Myometrial cell (primary cell): ENCODE results near the gene TAS2R30. TPM values are rescaled to one million over a fixed set of nuclear protein-coding genes. Genes with fewer than 3 reads are reported as not detected.

Experiments
- total RNA-seq: library from RNA; depleted of rRNA; stranded (reverse); fragments of >200 nt; gene quantifications from 2 replicates; pipeline ENCODE4 v1.2.3, GENCODE V29; 2015

Gene TAS2R30
- not detected in 2 replicates for total RNA-seq

DNA sequence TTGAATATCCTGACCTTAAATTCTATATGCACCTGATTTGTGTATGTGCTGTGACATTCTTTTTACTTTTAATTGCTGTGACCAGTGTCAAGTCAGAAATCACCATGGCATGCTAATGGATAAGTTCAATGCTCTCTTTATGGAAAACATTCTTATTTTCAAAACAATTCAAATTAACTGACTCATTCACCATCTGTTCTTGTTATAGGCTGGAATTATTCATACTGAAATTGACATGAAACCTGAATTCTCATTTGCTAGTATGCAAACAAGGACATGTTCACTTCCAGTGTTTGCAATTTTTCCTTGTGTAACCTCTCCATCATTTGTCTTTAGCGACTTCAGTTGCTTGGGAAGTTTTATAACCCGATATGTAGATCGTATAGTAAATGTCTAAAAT lies at the start of gene TAS2R30:
Gene TAS2R30, minus strand, starts transcription at position 340 of the 400 bp plus-strand sequence. CDS start 400 bp downstream, outside the sequence.

GRCh38 chr12:11171145-11171968 lies 36.9 kb upstream of the TAS2R30 start, which contains the start of gene SMIM10L1:
SMIM10L1 (plus strand) TSS chr12:11171194; CDS start chr12:11171357, 163 bp downstream.

GRCh38 chr12:11092128-11092527 lies 42.3 kb downstream of the TAS2R30 start, which contains the start of gene TAS2R43:
TAS2R43 (minus strand) TSS chr12:11092313; CDS start chr12:11092229, 84 bp downstream.

Other genes starting within 250 kb of the TAS2R30 start
- 0.18 TPM in 1 of 2 replicates, not detected in the other for gene TAS2R13, start 225.1 kb downstream of the TAS2R30 start, total RNA-seq
- gene PRH2, start 205.4 kb downstream of the TAS2R30 start, total RNA-seq = not detected in 2 replicates
- gene TAS2R14, start 195.4 kb downstream of the TAS2R30 start, total RNA-seq = 0.29 and 1.4 TPM in 2 replicates
- 0.53 TPM in 1 of 2 replicates, not detected in the other for gene TAS2R50, start 147.7 kb downstream of the TAS2R30 start, total RNA-seq
- gene TAS2R20, start 136.3 kb downstream of the TAS2R30 start, total RNA-seq = 0.35 TPM in 1 of 2 replicates, not detected in the other
- gene TAS2R19, start 112.0 kb downstream of the TAS2R30 start, total RNA-seq = not detected in 2 replicates
- gene TAS2R31, start 103.2 kb downstream of the TAS2R30 start, total RNA-seq = 0.18 TPM in 1 of 2 replicates, not detected in the other
- gene TAS2R46, start 72.3 kb downstream of the TAS2R30 start, total RNA-seq = 0.18 TPM in 1 of 2 replicates, not detected in the other
- 0.35 TPM in 1 of 2 replicates, not detected in the other for gene TAS2R43, start 42.3 kb downstream of the TAS2R30 start, total RNA-seq
- gene SMIM10L1, start 36.5 kb upstream of the TAS2R30 start, total RNA-seq = 8.1 and 9.6 TPM in 2 replicates
- not detected in 2 replicates for gene TAS2R42, start 52.3 kb upstream of the TAS2R30 start, total RNA-seq
- gene PRB3, start 135.1 kb upstream of the TAS2R30 start, total RNA-seq = not detected in 2 replicates
- not detected in 2 replicates for gene PRB4, start 175.8 kb upstream of the TAS2R30 start, total RNA-seq